HepG2 (cell line): Measurements from ENCODE around the gene C2orf74. TPM values are rescaled to one million over a fixed set of nuclear protein-coding genes. Genes with fewer than 3 reads are reported as not detected.

Experiments
- ATAC-seq: fragments of 200-7000 bp; cut with Tn5 transposase; 3 replicates; pipeline ENCODE4 v1.9.1; 2020; ENCODE audit warnings: mild to moderate bottlenecking, moderate library complexity
- BruUV-seq: library from RNA; stranded (reverse); fragments of 400-500 nt; replicated peaks from 2 replicates; lab custom pipeline; 2021; lab: Mats Ljungman, UMichigan
- CTCF ChIA-PET: fragments of 300-600 bp; formaldehyde crosslinking; extraction: SDS; loops from one replicate; lab custom pipeline; 2021; ENCODE audit warnings: low total read pairs, inconsistent platforms, low intra/inter-chr PET ratio; lab: Yijun Ruan, JAX
- POLR2A ChIA-PET: fragments of 350-600 bp; sonication (Branson Sonifier 250); formaldehyde crosslinking; loops from one replicate; lab custom pipeline; 2020; ENCODE audit warnings: antibody characterized with exemption, inconsistent platforms; lab: Yijun Ruan, JAX
- DNase-seq: peaks from one replicate; pipeline ENCODE4 v3.0.0-alpha.2; 2015; ENCODE audit warnings: low spot score
- FAIRE-seq: peaks from 3 replicates; lab custom pipeline; 2011; peaks lifted over from hg19 to GRCh38; lab: Jason Lieb, UNC
- H2AFZ ChIP-seq: one replicate; pipeline ENCODE4 v1.6.1; 2011; ENCODE audit warnings: low read length, inconsistent platforms
- H3K27ac ChIP-seq: fragments of 300-600 bp; 3 replicates; pipeline ENCODE4 v1.8.0; 2011; ENCODE audit warnings: mixed run types, mild to moderate bottlenecking, mixed read lengths, low read length, inconsistent platforms; ENCODE audit not compliant: insufficient read depth; ENCODE audit errors: extremely low read length
- H3K27me3 ChIP-seq, 2 experiments: fragments of 200-600 bp in 1 of 2; 2 replicates in 1 of 2; 3 replicates in 1 of 2; pipeline versions ENCODE4 v1.6.0 to v1.8.0; 2011; ENCODE audit warnings: low read length in 2 of 2, mild to moderate bottlenecking in 2 of 2, moderate library complexity in 2 of 2, inconsistent platforms in 1 of 2; ENCODE audit not compliant: insufficient read depth in 2 of 2, control insufficient read depth in 1 of 2
- H3K36me3 ChIP-seq, 2 experiments: fragments of 200-600 bp in 1 of 2; replicated peaks in 1 of 2; 2 replicates in 1 of 2; 3 replicates in 1 of 2; pipeline versions ENCODE4 v1.5.1 to v1.8.0; 2011; ENCODE audit warnings: low read length in 2 of 2, inconsistent platforms in 1 of 2; ENCODE audit not compliant: insufficient read depth in 2 of 2, control insufficient read depth in 1 of 2
- H3K4me1 ChIP-seq: 2 replicates; pipeline ENCODE4 v1.5.1; 2012; ENCODE audit warnings: low read length, inconsistent platforms; ENCODE audit not compliant: insufficient read depth
- H3K4me2 ChIP-seq: 2 replicates; pipeline ENCODE4 v1.6.0; 2011; ENCODE audit warnings: low read depth, low read length, inconsistent platforms
- H3K4me3 ChIP-seq, 3 experiments: fragments of 200-600 bp in 1 of 3; sonication (generic), shearing (Covaris generic) in 1 of 3; replicated peaks in 1 of 3; 2 replicates each; pipeline ENCODE4 v1.5.1; 2011 to 2016; ENCODE audit warnings: low read length in 3 of 3, inconsistent platforms in 2 of 3, low read depth in 2 of 3, mild to moderate bottlenecking in 2 of 3, control low read depth in 1 of 3, mixed read lengths in 1 of 3; ENCODE audit not compliant: insufficient read depth in 1 of 3
- H3K79me2 ChIP-seq: one replicate; pipeline ENCODE4 v1.6.1; 2011; ENCODE audit warnings: low read length, inconsistent platforms; ENCODE audit not compliant: insufficient read depth
- H3K9ac ChIP-seq: 2 replicates; pipeline ENCODE4 v1.6.0; 2011; ENCODE audit warnings: mild to moderate bottlenecking, low read depth, low read length, inconsistent platforms; ENCODE audit not compliant: insufficient read depth
- H3K9me3 ChIP-seq: 2 replicates; pipeline ENCODE4 v1.5.1; 2012; ENCODE audit warnings: mild to moderate bottlenecking, low read length
- H4K20me1 ChIP-seq: 2 replicates; pipeline ENCODE4 v1.6.0; 2011; ENCODE audit warnings: inconsistent platforms, mild to moderate bottlenecking, low read length, moderate library complexity; ENCODE audit not compliant: insufficient read depth
- ATAD3A ChIP-seq: sonication (generic); formaldehyde crosslinking; IDR thresholded peaks from 2 replicates; pipeline ENCODE4 v1.4.0; 2020; ENCODE audit warnings: missing genetic modification reagents
- NR2F2 ChIP-seq: IDR thresholded peaks from 2 replicates; pipeline ENCODE4 v1.6.1; 2012; ENCODE audit warnings: low read depth, inconsistent platforms, borderline replicate concordance
- RAD51 ChIP-seq: fragments of 450-650 bp; IDR thresholded peaks from 2 replicates; pipeline ENCODE4 v1.6.1; 2016; ENCODE audit warnings: borderline replicate concordance
- SP140L ChIP-seq: sonication (generic); formaldehyde crosslinking; IDR thresholded peaks from 2 replicates; pipeline ENCODE4 v1.4.0; 2020; ENCODE audit warnings: missing genetic modification reagents, borderline replicate concordance
- WGBS: methylation state at CpG from one replicate; pipeline ENCODE4 v1.1.6; 2017; ENCODE audit warnings: low lambda C conversion rate; 5-methylcytosine and 5-hydroxymethylcytosine counted together
- in situ Hi-C: cut with HindIII; loops from 2 replicates; pipeline ENCODE4 v1.10.0; 2017; ENCODE audit warnings: low pct_unique_long_range_greater_than_20kb; ENCODE audit not compliant: extremely low pct_ligation_motif_present
- intact Hi-C: fragments of 100-400 bp; cut with micrococcal nuclease; formaldehyde crosslinking; loops from one replicate; pipeline ENCODE4 v1.10.0; 2022; ENCODE audit not compliant: unreplicated experiment
- polyA plus RNA-seq, 8 experiments: library from polyadenylated mRNA; depleted of rRNA in 3 of 8; stranded (reverse) in 7 of 8; unstranded in 1 of 8; fragments of >200 nt; fragmentation: Illumina TruSeq in 4 of 8; extraction: Trizol in 4 of 8; gene quantifications; 2 replicates each; pipeline versions ENCODE4 v1.2.1 to v1.2.3, GENCODE V29; 2011 to 2016; ENCODE audit warnings: low read depth in 4 of 8, missing spikeins in 1 of 8, mixed read lengths in 1 of 8; ENCODE audit not compliant: insufficient read depth in 1 of 8
- total RNA-seq, 5 experiments: library from RNA; depleted of rRNA; stranded (reverse); fragments of >200 nt; fragmentation: Illumina TruSeq; extraction: Trizol; gene quantifications; 2 replicates each; pipeline ENCODE4 v1.2.3, GENCODE V29; 2016; ENCODE audit warnings: low read depth in 1 of 5
- TF ChIP-seq, protein P1 (sequence below): sonication (generic); formaldehyde crosslinking; IDR thresholded peaks from 2 replicates; pipeline ENCODE4 v1.5.0; 2020; ENCODE audit warnings: mild to moderate bottlenecking, missing genetic modification reagents, borderline replicate concordance

The C2orf74 gene
- total and polyA plus RNA-seq, 2 of the 13 experiments (the other 11 are each of a cell fraction or from before 2014, with no cell fraction given) = 10.6 to 13.8 TPM

DNA sequence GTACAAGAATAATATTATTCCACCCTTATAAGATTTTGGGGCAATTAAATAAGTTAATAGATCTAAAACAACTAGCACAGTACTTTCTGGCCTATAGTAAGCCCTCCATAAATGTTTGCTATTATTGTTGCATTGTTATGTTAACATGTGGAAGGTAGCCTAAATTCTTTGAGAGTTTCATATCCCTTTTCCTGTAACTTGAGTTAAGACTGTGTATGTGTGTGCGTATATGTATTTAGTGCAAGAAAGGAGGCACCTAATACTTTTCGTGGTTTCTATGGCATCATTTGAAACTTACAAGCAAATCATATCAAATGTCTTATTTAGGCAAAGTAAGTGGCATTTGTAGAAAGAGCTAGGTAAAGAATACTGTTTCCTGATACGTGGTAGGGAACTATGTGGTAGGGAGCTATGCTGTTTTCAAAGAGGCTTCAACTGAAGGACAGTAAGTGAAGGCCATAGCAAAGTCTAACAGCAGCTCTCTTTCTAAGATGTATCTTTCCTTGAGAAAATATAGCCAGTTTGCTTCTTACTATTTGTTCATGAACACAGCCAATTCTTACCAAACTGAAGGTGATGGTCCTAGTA, 36.8 kb upstream of the C2orf74 start:
- 93% methylated on average over 3 of the region's 3 CpGs for WGBS
- Histone ChIP-seq H3K79me2 (no peaks in the 10 kb centered on the region), H3K9me3 (no peaks in the 10 kb centered on the region), H3K36me3 (peaks cover 0 to 6% of the 10 kb centered on the region in 2 experiments; a peak in 3 of 5 replicates), H3K27me3 (no peaks in the 10 kb centered on the region), H3K4me2 (no peak overlapping the region), H2AFZ (no peak overlapping the region), H3K27ac (no peak overlapping the region), H3K4me3 (no peak overlapping the region), H3K9ac (no peak overlapping the region), H4K20me1 (no peaks in the 10 kb centered on the region), H3K4me1 (no peaks in the 10 kb centered on the region)
- no TSS peak for BruUV-seq
- in situ Hi-C loops (no loop called here), intact Hi-C loops (no loop called here)
- CTCF ChIA-PET = no interaction called here
- FAIRE-seq = no peak
- ATAC-seq = no peak
- POLR2A ChIA-PET = no interaction called here
- TF ChIP-seq ATAD3A (CRISPR knock-in tag) (no peak), SP140L (CRISPR knock-in tag) (no peak), RAD51 (no peak), NR2F2 (no peak)
- TF ChIP-seq, protein P1, sequence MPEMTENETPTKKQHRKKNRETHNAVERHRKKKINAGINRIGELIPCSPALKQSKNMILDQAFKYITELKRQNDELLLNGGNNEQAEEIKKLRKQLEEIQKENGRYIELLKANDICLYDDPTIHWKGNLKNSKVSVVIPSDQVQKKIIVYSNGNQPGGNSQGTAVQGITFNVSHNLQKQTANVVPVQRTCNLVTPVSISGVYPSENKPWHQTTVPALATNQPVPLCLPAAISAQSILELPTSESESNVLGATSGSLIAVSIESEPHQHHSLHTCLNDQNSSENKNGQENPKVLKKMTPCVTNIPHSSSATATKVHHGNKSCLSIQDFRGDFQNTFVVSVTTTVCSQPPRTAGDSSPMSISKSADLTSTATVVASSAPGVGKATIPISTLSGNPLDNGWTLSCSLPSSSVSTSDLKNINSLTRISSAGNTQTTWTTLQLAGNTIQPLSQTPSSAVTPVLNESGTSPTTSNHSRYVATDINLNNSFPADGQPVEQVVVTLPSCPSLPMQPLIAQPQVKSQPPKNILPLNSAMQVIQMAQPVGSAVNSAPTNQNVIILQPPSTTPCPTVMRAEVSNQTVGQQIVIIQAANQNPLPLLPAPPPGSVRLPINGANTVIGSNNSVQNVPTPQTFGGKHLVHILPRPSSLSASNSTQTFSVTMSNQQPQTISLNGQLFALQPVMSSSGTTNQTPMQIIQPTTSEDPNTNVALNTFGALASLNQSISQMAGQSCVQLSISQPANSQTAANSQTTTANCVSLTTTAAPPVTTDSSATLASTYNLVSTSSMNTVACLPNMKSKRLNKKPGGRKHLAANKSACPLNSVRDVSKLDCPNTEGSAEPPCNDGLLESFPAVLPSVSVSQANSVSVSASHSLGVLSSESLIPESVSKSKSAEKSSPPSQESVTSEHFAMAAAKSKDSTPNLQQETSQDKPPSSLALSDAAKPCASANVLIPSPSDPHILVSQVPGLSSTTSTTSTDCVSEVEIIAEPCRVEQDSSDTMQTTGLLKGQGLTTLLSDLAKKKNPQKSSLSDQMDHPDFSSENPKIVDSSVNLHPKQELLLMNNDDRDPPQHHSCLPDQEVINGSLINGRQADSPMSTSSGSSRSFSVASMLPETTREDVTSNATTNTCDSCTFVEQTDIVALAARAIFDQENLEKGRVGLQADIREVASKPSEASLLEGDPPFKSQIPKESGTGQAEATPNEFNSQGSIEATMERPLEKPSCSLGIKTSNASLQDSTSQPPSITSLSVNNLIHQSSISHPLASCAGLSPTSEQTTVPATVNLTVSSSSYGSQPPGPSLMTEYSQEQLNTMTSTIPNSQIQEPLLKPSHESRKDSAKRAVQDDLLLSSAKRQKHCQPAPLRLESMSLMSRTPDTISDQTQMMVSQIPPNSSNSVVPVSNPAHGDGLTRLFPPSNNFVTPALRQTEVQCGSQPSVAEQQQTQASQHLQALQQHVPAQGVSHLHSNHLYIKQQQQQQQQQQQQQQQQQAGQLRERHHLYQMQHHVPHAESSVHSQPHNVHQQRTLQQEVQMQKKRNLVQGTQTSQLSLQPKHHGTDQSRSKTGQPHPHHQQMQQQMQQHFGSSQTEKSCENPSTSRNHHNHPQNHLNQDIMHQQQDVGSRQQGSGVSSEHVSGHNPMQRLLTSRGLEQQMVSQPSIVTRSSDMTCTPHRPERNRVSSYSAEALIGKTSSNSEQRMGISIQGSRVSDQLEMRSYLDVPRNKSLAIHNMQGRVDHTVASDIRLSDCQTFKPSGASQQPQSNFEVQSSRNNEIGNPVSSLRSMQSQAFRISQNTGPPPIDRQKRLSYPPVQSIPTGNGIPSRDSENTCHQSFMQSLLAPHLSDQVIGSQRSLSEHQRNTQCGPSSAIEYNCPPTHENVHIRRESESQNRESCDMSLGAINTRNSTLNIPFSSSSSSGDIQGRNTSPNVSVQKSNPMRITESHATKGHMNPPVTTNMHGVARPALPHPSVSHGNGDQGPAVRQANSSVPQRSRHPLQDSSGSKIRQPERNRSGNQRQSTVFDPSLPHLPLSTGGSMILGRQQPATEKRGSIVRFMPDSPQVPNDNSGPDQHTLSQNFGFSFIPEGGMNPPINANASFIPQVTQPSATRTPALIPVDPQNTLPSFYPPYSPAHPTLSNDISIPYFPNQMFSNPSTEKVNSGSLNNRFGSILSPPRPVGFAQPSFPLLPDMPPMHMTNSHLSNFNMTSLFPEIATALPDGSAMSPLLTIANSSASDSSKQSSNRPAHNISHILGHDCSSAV (CRISPR knock-in tag) = no peak
- DNase-seq = no peak
